Nephron (organoid): ENCODE data around the gene MAP2K1.

ENCODE experiments used
- H3K27ac Mint-ChIP-seq, 3 experiments: 2 replicates each; pipeline ENCODE4 v1.8.0; 2020; ENCODE audit warnings: mixed read lengths in 3 of 3, mild to moderate bottlenecking in 2 of 3, moderate library complexity in 1 of 3
- H3K27me3 Mint-ChIP-seq: 2 replicates; pipeline ENCODE4 v1.8.0; 2021; ENCODE audit warnings: low read depth, mild to moderate bottlenecking, moderate library complexity, mixed read lengths
- H3K36me3 Mint-ChIP-seq: 2 replicates; pipeline ENCODE4 v1.8.0; 2020; ENCODE audit warnings: low read depth, mixed read lengths
- H3K4me1 Mint-ChIP-seq: 2 replicates; pipeline ENCODE4 v1.8.0; 2020; ENCODE audit warnings: mixed read lengths
- H3K4me3 Mint-ChIP-seq, 3 experiments: 2 replicates each; pipeline ENCODE4 v1.8.0; 2020; ENCODE audit warnings: mild to moderate bottlenecking in 3 of 3, mixed read lengths in 3 of 3, moderate library complexity in 2 of 3
- H3K9me3 Mint-ChIP-seq: 2 replicates; pipeline ENCODE4 v1.8.0; 2020; ENCODE audit warnings: mixed read lengths
- CTCF ChIP-seq, 3 experiments: fragments of 200-600 bp; sonication (generic); IDR thresholded peaks; one replicate each; pipeline ENCODE4 v1.5.0; 2021; ENCODE audit warnings: antibody characterized with exemption in 3 of 3; ENCODE audit not compliant: unreplicated experiment in 3 of 3

The MAP2K1 gene

GRCh38 chr15:66387163-66388042 lies 691 bp downstream of the MAP2K1 start:
- Mint-ChIP-seq H3K36me3 (peaks cover 13% of the 10 kb centered on the region), H3K27ac (peak overlapping the region; percentile 84 to 95 (median 90)), H3K4me3 (peak overlapping the region; percentile 93 to 99 (median 95)), H3K9me3 (no peaks in the 10 kb centered on the region), H3K4me1 (peaks cover 36% of the 10 kb centered on the region), H3K27me3 (no peaks in the 10 kb centered on the region)
- peak in 2 of 3 experiments; percentile 24 to 26 for TF ChIP-seq CTCF (IDR thresholded peaks at IDR 0.05; ENCODE audit: unreplicated experiment in 3 of 3)

- peak overlapping the region; percentile 93 to 99 (median 95) for H3K4me3 Mint-ChIP-seq
- H3K27me3 Mint-ChIP-seq: no peaks in the 10 kb centered on the region
- peaks cover 36% of the 10 kb centered on the region for H3K4me1 Mint-ChIP-seq
- peak overlapping the region; percentile 84 to 93 (median 90) for H3K27ac Mint-ChIP-seq
- TF ChIP-seq CTCF (IDR thresholded peaks at IDR 0.05; ENCODE audit: unreplicated experiment in 3 of 3): no peak
- no peaks in the 10 kb centered on the region for H3K9me3 Mint-ChIP-seq
- H3K36me3 Mint-ChIP-seq: peaks cover 13% of the 10 kb centered on the region
Measured at GRCh38 chr15:66388043-66388363, 1.3 kb downstream of the MAP2K1 start.

GRCh38 chr15:66388576-66388975 lies 1.9 kb downstream of the MAP2K1 start:
- no peak for TF ChIP-seq CTCF (IDR thresholded peaks at IDR 0.05; ENCODE audit: unreplicated experiment in 3 of 3)
- no peaks in the 10 kb centered on the region for H3K27me3 Mint-ChIP-seq
- peaks cover 13% of the 10 kb centered on the region for H3K36me3 Mint-ChIP-seq
- peak overlapping the region; percentile 31 to 70 (median 64) for H3K27ac Mint-ChIP-seq
- H3K4me1 Mint-ChIP-seq: peaks cover 36% of the 10 kb centered on the region
- H3K9me3 Mint-ChIP-seq: no peaks in the 10 kb centered on the region
- H3K4me3 Mint-ChIP-seq: peak overlapping the region; percentile 93 to 99 (median 95)

GRCh38 chr15:66389098-66389858 lies 2.6 kb downstream of the MAP2K1 start:
- Mint-ChIP-seq H3K9me3 (no peaks in the 10 kb centered on the region), H3K4me1 (peaks cover 36% of the 10 kb centered on the region), H3K36me3 (peaks cover 13% of the 10 kb centered on the region), H3K27me3 (no peaks in the 10 kb centered on the region), H3K4me3 (peak overlapping the region; percentile 93 to 99 (median 95)), H3K27ac (peak overlapping the region in 1 of 3 experiments; percentile 31)
- TF ChIP-seq CTCF (IDR thresholded peaks at IDR 0.05; ENCODE audit: unreplicated experiment in 3 of 3): no peak

- H3K27me3 Mint-ChIP-seq: no peaks in the 10 kb centered on the region
- TF ChIP-seq CTCF (IDR thresholded peaks at IDR 0.05; ENCODE audit: unreplicated experiment in 3 of 3): no peak
- no peak overlapping the region for H3K27ac Mint-ChIP-seq
- H3K4me1 Mint-ChIP-seq: peaks cover 36% of the 10 kb centered on the region
- H3K9me3 Mint-ChIP-seq: no peaks in the 10 kb centered on the region
- H3K36me3 Mint-ChIP-seq: peaks cover 13% of the 10 kb centered on the region
- peak overlapping the region; percentile 14 to 78 (median 56) for H3K4me3 Mint-ChIP-seq
Measured at GRCh38 chr15:66389859-66390381, 3.2 kb downstream of the MAP2K1 start.
